Measurements from ENCODE around the gene DENND5B.
"Not testable (repeated sequence)": the region's sequence is repeated elsewhere in the genome, so short reads cannot be mapped to it uniquely, and the experiment has no call there.

Gene DENND5B

GRCh38 chr12:31386364-31386777, 204.6 kb downstream of the DENND5B start:
- DNase-seq: no peak

GRCh38 chr12:31377210-31377609, 213.7 kb downstream of the DENND5B start:
- DNase-seq: not testable (repeated sequence)

GRCh38 chr12:31375422-31375821, 215.5 kb downstream of the DENND5B start:
- DNase-seq: not testable (repeated sequence)

- DNase-seq: no peak
Measured at GRCh38 chr12:31371256-31371620, 219.7 kb downstream of the DENND5B start.

- no peak for DNase-seq
Measured at GRCh38 chr12:31370531-31371255, 220.2 kb downstream of the DENND5B start.

- DNase-seq: no peak
Measured at GRCh38 chr12:31369712-31370521, 221.0 kb downstream of the DENND5B start.

- DNase-seq: no peak
Measured at GRCh38 chr12:31368666-31369361, 222.1 kb downstream of the DENND5B start.

GRCh38 chr12:31366104-31366621, 224.8 kb downstream of the DENND5B start:
- DNase-seq: no peak

- no peak for DNase-seq
Measured at GRCh38 chr12:31363831-31364230, 227.1 kb downstream of the DENND5B start.

GRCh38 chr12:31363416-31363809, 227.5 kb downstream of the DENND5B start:
- no peak for DNase-seq

GRCh38 chr12:31362759-31363415, 228.0 kb downstream of the DENND5B start:
- peak in 7 of 56 donors; percentile 7 to 39 (median 12) for DNase-seq

GRCh38 chr12:31362115-31362758, 228.7 kb downstream of the DENND5B start:
- no peak for DNase-seq

GRCh38 chr12:31361730-31362114, 229.2 kb downstream of the DENND5B start:
- DNase-seq: no peak

GRCh38 chr12:31355747-31356107, 235.2 kb downstream of the DENND5B start:
- no peak for DNase-seq

- DNase-seq: peak in 14 of 56 donors; percentile 5 to 52 (median 11)
Measured at GRCh38 chr12:31353750-31354708, 236.9 kb downstream of the DENND5B start.

- DNase-seq: no peak
Measured at GRCh38 chr12:31346267-31346666, 244.7 kb downstream of the DENND5B start.

GRCh38 chr12:31343139-31343538, 247.8 kb downstream of the DENND5B start:
- DNase-seq: no peak

GRCh38 chr12:31342286-31342685, 248.7 kb downstream of the DENND5B start:
- no peak for DNase-seq

- no peak for DNase-seq
Measured at GRCh38 chr12:31339831-31340622, 250.9 kb downstream of the DENND5B start.

Data from amygdala (tissue), 56 donors.